RWPE2 (cell line): ENCODE data around the gene FIZ1.

Experiments
- ATAC-seq: fragments of 200-7000 bp; cut with Tn5 transposase; 3 replicates; pipeline ENCODE4 v1.9.1; 2021; ENCODE audit warnings: low read depth
- DNase-seq: peaks from one replicate; pipeline ENCODE4 v3.0.0-alpha.2; 2020; ENCODE audit warnings: low spot score
- H3K27ac ChIP-seq: fragments of 450-650 bp; 2 replicates; pipeline ENCODE4 v1.5.1; 2017; ENCODE audit warnings: mild to moderate bottlenecking; ENCODE audit not compliant: poor library complexity, severe bottlenecking
- H3K27me3 ChIP-seq: fragments of 250-450 bp; sonication (Bioruptor Pico); 2 replicates; pipeline ENCODE4 v1.5.1; 2021; ENCODE audit warnings: mild to moderate bottlenecking, moderate library complexity; ENCODE audit not compliant: insufficient read depth, poor library complexity, severe bottlenecking
- H3K36me3 ChIP-seq: fragments of 250-450 bp; sonication (Bioruptor Pico); 2 replicates; pipeline ENCODE4 v1.5.1; 2020; ENCODE audit warnings: low read depth, mild to moderate bottlenecking, moderate library complexity
- H3K4me1 ChIP-seq: fragments of 250-450 bp; sonication (Bioruptor Pico); 2 replicates; pipeline ENCODE4 v1.5.1; 2021; ENCODE audit warnings: mild to moderate bottlenecking, moderate library complexity; ENCODE audit not compliant: insufficient read depth, poor library complexity, severe bottlenecking
- H3K4me3 ChIP-seq: fragments of 250-450 bp; sonication (Bioruptor Pico); 2 replicates; pipeline ENCODE4 v1.5.1; 2021; ENCODE audit warnings: mild to moderate bottlenecking, moderate library complexity; ENCODE audit not compliant: severe bottlenecking
- H3K9me3 ChIP-seq: fragments of 250-450 bp; sonication (Bioruptor Pico); 2 replicates; pipeline ENCODE4 v1.5.1; 2021; ENCODE audit warnings: mild to moderate bottlenecking, moderate library complexity; ENCODE audit not compliant: severe bottlenecking
- CTCF ChIP-seq: fragments of 450-650 bp; IDR thresholded peaks from one replicate; pipeline ENCODE4 v1.5.1; 2017; ENCODE audit warnings: mild to moderate bottlenecking, moderate library complexity; ENCODE audit not compliant: poor library complexity, severe bottlenecking

FIZ1 gene

GRCh38 chr19:55624109-55625003, 25.0 kb upstream of the FIZ1 start, which contains the start of gene ZNF784:
ZNF784 (minus strand) TSS chr19:55624566; CDS start chr19:55624561, 5 bp downstream.
- no peaks in the 10 kb centered on the region for H3K36me3 ChIP-seq
- no peaks in the 10 kb centered on the region for H3K9me3 ChIP-seq
- peak within 1 kb of the TSS; percentile 60 for H3K27ac ChIP-seq
- ATAC-seq (peak; percentile 68), DNase-seq (peak; percentile 87)
- H3K27me3 ChIP-seq = no peaks in the 10 kb centered on the region
- H3K4me1 ChIP-seq = peaks cover 4% of the 10 kb centered on the region
- no peak for TF ChIP-seq CTCF
- peak within 1 kb of the TSS; percentile 41 for H3K4me3 ChIP-seq

DNA sequence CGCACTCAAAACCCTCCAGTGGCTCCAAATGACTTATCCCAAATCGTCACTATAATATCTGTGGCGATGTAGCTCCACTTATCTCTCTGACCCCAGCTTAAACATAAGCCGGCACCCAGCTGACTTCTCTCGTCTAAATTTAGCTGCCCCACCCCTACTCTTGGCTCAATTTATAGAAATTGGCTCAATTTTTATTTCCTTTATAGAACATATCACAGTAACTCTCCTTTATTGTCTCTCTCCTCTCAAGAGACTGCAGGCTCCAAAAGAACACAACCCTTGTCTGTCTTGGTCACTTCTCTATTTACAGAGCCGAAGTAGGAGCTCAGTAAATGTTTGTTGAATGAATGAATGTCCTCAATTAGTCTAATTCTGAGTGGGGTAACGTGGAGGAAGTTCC, 24.2 kb upstream of the FIZ1 start:
- H3K9me3 ChIP-seq = no peaks in the 10 kb centered on the region
- peaks cover 4% of the 10 kb centered on the region for H3K4me1 ChIP-seq
- no peak for DNase-seq
- H3K27me3 ChIP-seq = no peaks in the 10 kb centered on the region
- no peak for TF ChIP-seq CTCF
- peak overlapping the region; percentile 60 for H3K27ac ChIP-seq
- ATAC-seq = no peak
- H3K4me3 ChIP-seq = no peak overlapping the region
- no peaks in the 10 kb centered on the region for H3K36me3 ChIP-seq

GRCh38 chr19:55623130-55623529, 23.8 kb upstream of the FIZ1 start:
- ATAC-seq (no peak), DNase-seq (no peak)
- Histone ChIP-seq H3K36me3 (no peaks in the 10 kb centered on the region), H3K9me3 (no peaks in the 10 kb centered on the region), H3K27me3 (no peaks in the 10 kb centered on the region), H3K4me3 (no peak overlapping the region), H3K4me1 (peaks cover 4% of the 10 kb centered on the region), H3K27ac (no peak overlapping the region)
- no peak for TF ChIP-seq CTCF

DNA sequence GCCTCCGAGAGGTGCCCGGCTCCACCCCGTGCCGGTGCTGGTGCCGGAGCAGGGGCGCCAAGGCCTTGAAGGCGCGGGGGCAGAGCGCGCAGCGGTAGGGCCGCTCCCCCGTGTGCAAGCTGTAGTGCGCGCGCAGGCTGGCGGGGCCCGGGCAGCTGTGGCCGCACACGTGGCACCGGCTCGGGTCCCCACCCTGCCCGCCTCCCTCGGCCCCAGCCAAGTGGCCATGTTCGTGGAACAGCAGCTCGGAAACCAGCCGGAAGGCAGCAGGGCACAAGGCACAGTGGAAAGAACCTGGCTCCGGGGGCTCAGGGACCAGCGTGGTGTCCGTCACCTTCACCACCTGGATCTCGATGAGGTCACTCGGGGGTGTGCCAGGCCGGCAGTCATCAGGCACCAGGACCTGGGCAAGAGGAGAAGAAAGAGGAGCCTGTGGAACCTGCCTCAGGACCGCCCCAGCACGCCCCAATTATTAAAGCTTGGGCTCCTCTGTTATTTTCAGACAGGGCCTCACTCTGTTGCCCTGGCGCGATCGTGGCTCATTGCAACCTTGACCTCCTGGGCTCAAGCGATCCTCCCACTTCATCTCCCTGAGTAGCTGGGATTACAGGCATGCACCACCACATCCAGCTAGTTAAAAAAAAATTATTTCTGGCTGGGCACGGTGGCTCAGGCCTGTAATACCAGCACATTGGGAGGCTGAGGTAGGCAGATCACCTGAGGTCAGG, 23.1 kb upstream of the FIZ1 start:
- H3K4me1 ChIP-seq = peaks cover 4% of the 10 kb centered on the region
- no peaks in the 10 kb centered on the region for H3K9me3 ChIP-seq
- no peak for TF ChIP-seq CTCF
- H3K4me3 ChIP-seq = no peak overlapping the region
- DNase-seq (no peak), ATAC-seq (no peak)
- H3K27me3 ChIP-seq = no peaks in the 10 kb centered on the region
- peaks cover 4% of the 10 kb centered on the region for H3K36me3 ChIP-seq
- H3K27ac ChIP-seq = no peak overlapping the region
